ENCODE measurements around the gene CENPB. TPM values are rescaled to one million over a fixed set of nuclear protein-coding genes. Genes with fewer than 3 reads are reported as not detected.
"Not testable (repeated sequence)": the region's sequence is repeated elsewhere in the genome, so short reads cannot be mapped to it uniquely, and the experiment has no call there.

The CENPB gene
- total RNA-seq, 1 donor from 2014 or later = 76.2 TPM

GRCh38 chr20:3794701-3795420 is 8.3 kb upstream of the CENPB start:
- Histone ChIP-seq H3K4me3 (peak overlapping the region; percentile 79), H3K4me1 (peaks cover 42% of the 10 kb centered on the region), H3K27ac (peak overlapping the region; percentile 95), H3K36me3 (peaks cover 20% of the 10 kb centered on the region), H3K9me3 (no peaks in the 10 kb centered on the region), H3K27me3 (ENCODE audit: low read depth) (no peaks in the 10 kb centered on the region)
- TF ChIP-seq CTCF (IDR thresholded peaks at IDR 0.05) = no peak
- intact Hi-C loops (cut with DNase I) = no loop called here
- DNase-seq (peak; percentile 46), ATAC-seq (no peak)

- H3K27me3 ChIP-seq (ENCODE audit: low read depth); H3K9me3 ChIP-seq; intact Hi-C loops (cut with DNase I); DNase-seq; ATAC-seq; H3K4me3 ChIP-seq; H3K27ac ChIP-seq: not testable (repeated sequence)
- Histone ChIP-seq H3K36me3 (peaks cover 16% of the 10 kb centered on the region), H3K4me1 (peaks cover 35% of the 10 kb centered on the region)
Observed at GRCh38 chr20:3794168-3794567, 7.6 kb upstream of the CENPB start.

- DNase-seq; ATAC-seq; H3K4me3 ChIP-seq; H3K36me3 ChIP-seq; H3K27me3 ChIP-seq (ENCODE audit: low read depth); H3K9me3 ChIP-seq; intact Hi-C loops (cut with DNase I); H3K27ac ChIP-seq: not testable (repeated sequence)
- peaks cover 25% of the 10 kb centered on the region for H3K4me1 ChIP-seq
Observed at GRCh38 chr20:3789201-3789600, 2.7 kb upstream of the CENPB start.

GRCh38 chr20:3788685-3789155 is 2.2 kb upstream of the CENPB start:
- intact Hi-C loops (cut with DNase I) = no loop called here
- DNase-seq = peak; percentile 22

GRCh38 chr20:3787324-3788014 is 929 bp upstream of the CENPB start:
- Histone ChIP-seq H3K27me3 (ENCODE audit: low read depth) (no peaks in the 10 kb centered on the region), H3K27ac (no peak overlapping the region), H3K9me3 (no peaks in the 10 kb centered on the region), H3K4me1 (peaks cover 39% of the 10 kb centered on the region), H3K36me3 (peaks cover 13% of the 10 kb centered on the region), H3K4me3 (peak overlapping the region; percentile 50)
- ATAC-seq (no peak), DNase-seq (peak; percentile 10)
- intact Hi-C loops (cut with DNase I) = no loop called here
- no peak for TF ChIP-seq CTCF (IDR thresholded peaks at IDR 0.05)

More at GRCh38 chr20:3788685-3789155, 2.2 kb upstream of the CENPB start:
- Histone ChIP-seq H3K27ac (no peak overlapping the region), H3K27me3 (ENCODE audit: low read depth) (no peaks in the 10 kb centered on the region), H3K36me3 (peaks cover 11% of the 10 kb centered on the region), H3K4me1 (peaks cover 30% of the 10 kb centered on the region), H3K4me3 (no peak overlapping the region), H3K9me3 (no peaks in the 10 kb centered on the region)
- no peak for ATAC-seq
- TF ChIP-seq CTCF (IDR thresholded peaks at IDR 0.05) = no peak

GRCh38 chr20:3786126-3786484 is 435 bp downstream of the CENPB start:
- Histone ChIP-seq H3K27ac (peak overlapping the region; percentile 87), H3K4me1 (peaks cover 45% of the 10 kb centered on the region), H3K36me3 (peaks cover 13% of the 10 kb centered on the region), H3K4me3 (peak overlapping the region; percentile 83), H3K27me3 (ENCODE audit: low read depth) (no peaks in the 10 kb centered on the region), H3K9me3 (no peaks in the 10 kb centered on the region)
- TF ChIP-seq CTCF (IDR thresholded peaks at IDR 0.05) = no peak
- intact Hi-C loops (cut with DNase I) = no loop called here
- peak; percentile 77 for DNase-seq
- peak; percentile 9 to 18 for ATAC-seq

Data from lower lobe of right lung (tissue), 2 donors.